Measurements from ENCODE around the gene ITGAL.
A peak's percentile ranks its signal among the peaks of the same experiment; 100 is the strongest.
"Not testable (repeated sequence)": the region's sequence is repeated elsewhere in the genome, so short reads cannot be mapped to it uniquely, and the experiment has no call there.

Gene ITGAL

GRCh38 chr16:30457743-30458560 is 14.6 kb upstream of the ITGAL start:
- no peak for DNase-seq (ENCODE audit: extremely low read depth in 1 of 2, low read depth in 1 of 2)

- DNase-seq (ENCODE audit: extremely low read depth in 1 of 2, low read depth in 1 of 2) = peak; percentile 84 to 95
Measured at GRCh38 chr16:30458561-30459394, 13.8 kb upstream of the ITGAL start.

DNA sequence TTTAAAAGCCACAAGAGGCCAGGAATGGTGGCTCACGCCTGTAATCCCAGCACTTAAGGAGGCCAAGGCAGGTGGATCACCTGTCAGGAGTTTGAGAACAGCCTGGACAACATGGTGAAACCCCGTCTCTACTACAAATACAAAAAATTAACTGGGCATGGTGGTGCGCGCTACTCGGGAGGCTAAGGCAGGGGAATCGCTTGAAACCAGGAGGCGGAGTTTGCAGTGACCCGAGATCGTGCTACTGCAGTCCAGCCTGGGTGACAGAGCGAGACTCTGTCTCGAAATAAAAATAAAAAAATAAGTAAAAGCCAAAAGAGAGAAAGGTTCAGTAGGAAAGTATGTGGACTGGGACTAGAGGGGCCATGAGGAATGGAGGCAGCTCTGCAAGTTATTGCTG is 13.1 kb upstream of the ITGAL start:
- no peak for DNase-seq (ENCODE audit: extremely low read depth in 1 of 2, low read depth in 1 of 2)

GRCh38 chr16:30461426-30461825 is 11.1 kb upstream of the ITGAL start:
- not testable (repeated sequence) for DNase-seq (ENCODE audit: extremely low read depth in 1 of 2, low read depth in 1 of 2)

DNA sequence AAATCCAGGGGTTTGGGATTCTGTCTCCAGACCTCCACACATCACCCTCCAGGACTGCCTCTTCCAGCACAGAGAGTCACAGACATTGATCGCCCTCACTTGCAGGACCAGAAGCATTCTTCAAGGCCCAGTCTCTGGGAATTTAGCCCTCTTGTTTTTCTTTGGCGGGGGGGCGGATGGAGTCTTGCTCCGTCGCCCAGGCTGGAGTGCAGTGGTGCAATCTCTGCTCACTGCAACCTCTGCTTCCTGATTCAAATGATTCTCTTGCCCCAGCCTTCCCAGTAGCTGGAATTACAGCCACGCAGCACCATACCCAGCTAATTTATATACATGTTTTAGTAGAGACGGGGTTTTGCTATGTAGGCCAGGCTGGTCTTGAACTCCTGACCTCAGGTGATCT is 8.5 kb upstream of the ITGAL start:
- no peak for DNase-seq (ENCODE audit: extremely low read depth in 1 of 2, low read depth in 1 of 2)

- no peak for DNase-seq (ENCODE audit: extremely low read depth in 1 of 2, low read depth in 1 of 2)
Measured at GRCh38 chr16:30470170-30470512, 2.4 kb upstream of the ITGAL start.

DNA sequence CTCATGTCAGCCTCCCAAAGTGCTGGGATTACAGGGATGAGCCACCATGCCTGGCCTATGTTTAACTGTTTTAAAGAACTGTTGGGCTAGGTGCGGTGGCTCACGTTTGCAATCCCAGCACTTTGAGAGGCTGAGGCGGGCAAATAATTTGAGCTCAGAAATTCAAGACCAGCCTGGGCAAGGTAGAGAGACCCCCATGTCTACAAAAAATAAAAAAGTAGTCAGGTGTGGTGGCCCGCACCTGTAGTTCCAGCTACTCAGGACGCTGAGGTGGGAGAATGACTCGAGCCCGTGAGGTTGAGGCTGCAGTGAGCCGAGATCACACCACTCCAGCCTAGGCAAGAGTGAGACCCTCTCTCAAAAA is 1.9 kb upstream of the ITGAL start:
- DNase-seq (ENCODE audit: extremely low read depth in 1 of 2, low read depth in 1 of 2) = no peak

DNA sequence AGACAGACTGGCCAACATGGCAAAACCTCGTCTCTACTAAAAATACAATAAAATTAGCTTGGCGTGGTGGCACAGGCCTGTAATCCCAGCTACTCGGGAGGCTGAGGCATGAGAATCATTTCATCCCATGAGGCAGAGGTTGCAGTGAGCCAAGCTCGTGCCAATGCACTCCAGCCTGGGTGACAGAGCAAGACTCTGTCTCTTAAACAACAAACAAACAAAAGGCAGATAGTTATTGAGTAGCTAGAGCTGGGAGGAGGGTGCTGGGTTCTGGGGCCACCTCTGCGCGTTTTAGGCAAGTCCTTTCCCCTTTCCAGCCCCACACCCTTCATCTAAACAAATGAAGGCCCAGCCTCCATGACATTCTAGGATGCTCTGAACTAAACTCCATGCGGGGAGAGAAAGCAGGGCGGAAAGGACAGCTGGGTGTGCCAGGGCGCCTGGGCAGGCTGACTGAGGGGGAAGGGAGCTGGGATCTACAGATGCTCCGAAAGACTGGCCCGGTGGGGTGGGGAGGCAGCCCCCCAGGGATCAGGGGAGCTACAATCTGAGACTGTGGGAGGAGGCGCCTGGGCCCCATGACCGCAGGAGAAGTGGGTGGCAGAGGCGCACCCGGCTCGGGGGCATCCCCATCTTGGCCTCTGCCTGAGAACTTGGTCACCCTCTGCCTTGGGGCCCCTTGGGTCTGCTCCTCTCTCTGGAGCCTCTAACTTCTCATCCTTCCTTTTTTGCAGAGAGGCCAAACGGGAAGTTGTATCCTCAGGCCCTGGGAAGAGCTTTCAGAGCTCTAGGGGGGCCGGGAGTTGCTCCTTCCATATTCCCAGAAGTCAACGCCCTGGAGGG is 910 bp downstream of the ITGAL start:
- DNase-seq (ENCODE audit: extremely low read depth in 1 of 2, low read depth in 1 of 2) = peak; percentile 67

DNA sequence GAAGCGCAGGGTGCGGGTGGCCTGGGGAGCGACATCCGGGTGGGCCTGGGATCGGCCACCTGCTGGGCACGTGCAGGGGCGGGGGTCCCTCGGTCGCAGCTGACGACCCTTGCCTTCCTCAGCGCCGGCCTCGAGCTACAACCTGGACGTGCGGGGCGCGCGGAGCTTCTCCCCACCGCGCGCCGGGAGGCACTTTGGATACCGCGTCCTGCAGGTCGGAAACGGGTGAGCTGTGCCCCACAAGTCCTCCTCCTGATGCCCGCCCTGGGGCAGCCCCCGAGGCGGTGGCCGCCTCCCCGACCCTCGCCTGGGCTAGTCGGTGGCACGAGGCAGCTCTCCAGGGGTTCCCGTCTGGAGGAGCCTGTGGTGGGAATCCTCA is 1.5 kb downstream of the ITGAL start:
- no peak for DNase-seq (ENCODE audit: extremely low read depth in 1 of 2, low read depth in 1 of 2)

DNA sequence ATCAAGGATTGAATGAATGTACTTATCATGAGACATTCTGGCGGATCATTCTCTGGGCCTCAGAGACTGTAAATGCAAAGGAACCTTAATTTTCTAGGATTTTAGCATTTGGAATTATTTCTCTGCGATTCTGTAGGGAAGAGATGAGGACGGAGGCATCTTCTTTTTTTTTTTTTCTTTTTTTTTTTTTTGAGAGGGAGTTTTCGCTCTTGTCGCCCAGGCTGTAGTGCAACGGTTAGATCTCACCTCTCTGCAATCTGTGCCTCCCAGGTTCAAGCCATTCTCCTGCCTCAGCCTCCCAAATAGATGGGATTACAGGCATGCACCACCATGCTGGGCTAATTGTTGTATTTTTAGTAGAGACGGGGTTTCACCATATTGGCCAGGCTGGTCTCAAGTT is 2.1 kb downstream of the ITGAL start:
- no peak for DNase-seq (ENCODE audit: extremely low read depth in 1 of 2, low read depth in 1 of 2)

DNA sequence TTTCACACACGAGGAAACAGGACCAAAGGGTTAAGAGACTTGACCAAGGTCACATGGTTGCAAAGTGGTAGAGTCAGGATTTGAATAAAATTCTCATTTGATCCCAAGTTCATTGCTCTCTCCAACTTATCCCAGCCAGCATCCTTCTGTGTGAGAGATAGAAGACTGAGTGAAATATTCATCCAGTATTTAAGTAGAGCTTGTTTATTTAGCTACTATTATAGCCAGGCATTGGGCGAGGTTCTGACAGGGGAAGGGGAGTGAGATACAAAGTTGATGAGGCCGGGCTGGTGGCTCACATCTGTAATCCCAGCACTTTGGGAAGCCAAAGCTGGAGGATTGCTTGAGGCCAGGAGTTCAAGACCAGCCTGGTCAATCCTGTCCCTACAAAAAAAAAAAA is 4.4 kb downstream of the ITGAL start:
- no peak for DNase-seq (ENCODE audit: extremely low read depth in 1 of 2, low read depth in 1 of 2)

DNA sequence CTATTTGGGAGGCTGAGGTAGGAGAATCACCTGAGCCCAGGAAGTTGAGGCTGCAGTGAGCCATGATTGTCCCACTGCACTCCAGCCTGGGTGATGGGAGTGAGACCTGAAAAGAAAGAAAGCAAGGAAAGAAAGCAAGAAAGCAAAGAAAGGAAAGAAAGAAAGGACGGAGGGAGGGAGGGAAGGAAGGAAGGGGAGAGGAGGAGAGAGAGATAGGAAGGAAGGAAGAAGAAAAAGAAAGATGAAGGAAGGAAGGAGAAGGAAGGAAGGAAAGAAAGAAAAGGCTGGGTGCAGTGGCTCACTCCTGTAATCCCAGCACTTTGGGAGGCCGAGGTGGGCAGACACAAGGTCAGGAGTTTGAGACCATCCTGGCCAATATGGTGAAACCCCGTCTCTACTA is 5.2 kb downstream of the ITGAL start:
- not testable (repeated sequence) for DNase-seq (ENCODE audit: extremely low read depth in 1 of 2, low read depth in 1 of 2)

- DNase-seq (ENCODE audit: extremely low read depth in 1 of 2, low read depth in 1 of 2) = no peak
Measured at GRCh38 chr16:30478766-30479478, 6.4 kb downstream of the ITGAL start.

GRCh38 chr16:30481381-30481780 is 8.8 kb downstream of the ITGAL start:
- DNase-seq (ENCODE audit: extremely low read depth in 1 of 2, low read depth in 1 of 2) = no peak

GRCh38 chr16:30482366-30482765 is 9.8 kb downstream of the ITGAL start:
- no peak for DNase-seq (ENCODE audit: extremely low read depth in 1 of 2, low read depth in 1 of 2)

DNA sequence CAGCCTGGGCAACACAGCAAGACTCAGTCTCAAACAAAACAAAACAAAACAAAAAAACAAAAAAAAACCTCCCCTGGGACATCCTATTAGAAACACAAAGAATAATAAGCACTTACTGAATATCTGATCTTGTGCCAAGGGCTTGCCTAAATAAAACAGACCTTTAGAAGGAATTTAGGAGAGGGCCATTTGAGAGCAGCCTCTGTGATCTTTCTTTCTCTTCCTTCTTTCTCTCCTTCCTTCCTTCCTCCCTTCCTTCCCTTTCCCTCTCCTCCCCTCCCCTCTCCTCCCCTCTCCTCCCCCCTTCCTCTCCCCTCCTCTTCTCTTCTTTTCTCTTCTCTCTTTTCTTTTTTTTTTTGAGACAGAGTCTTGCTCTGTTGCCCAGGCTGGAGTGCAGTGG is 12.3 kb downstream of the ITGAL start:
- no peak for DNase-seq (ENCODE audit: extremely low read depth in 1 of 2, low read depth in 1 of 2)

DNA sequence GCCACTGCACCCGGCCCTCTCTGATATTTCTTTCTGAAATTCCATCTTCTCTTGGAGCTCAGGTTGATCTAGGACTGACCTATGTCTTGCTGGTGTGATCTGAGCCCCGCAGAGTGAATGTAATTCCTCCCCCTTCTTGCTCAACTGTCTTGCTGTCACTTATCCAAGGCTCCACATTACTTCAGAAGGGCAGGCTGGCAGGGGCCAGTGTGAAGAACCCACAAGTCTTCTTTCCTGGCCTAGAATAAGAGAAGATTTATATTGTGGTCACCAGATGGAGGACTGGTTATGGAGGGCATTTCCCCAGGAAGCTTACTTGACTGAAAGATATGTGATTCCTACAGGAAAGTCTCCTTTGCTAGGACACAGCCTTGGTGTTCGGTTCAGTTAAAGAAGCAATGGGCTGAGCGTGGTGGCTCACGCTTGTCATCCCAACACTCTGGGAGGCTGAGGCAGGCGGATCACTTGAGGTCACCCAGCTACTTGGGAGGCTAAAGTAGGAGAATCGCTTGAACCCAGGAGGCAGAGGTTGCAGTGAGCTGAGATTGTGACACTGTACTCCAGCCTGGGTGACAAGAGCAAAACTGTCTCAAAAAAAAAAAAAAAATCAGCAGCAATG is 13.4 kb downstream of the ITGAL start:
- DNase-seq (ENCODE audit: extremely low read depth in 1 of 2, low read depth in 1 of 2) = no peak

DNA sequence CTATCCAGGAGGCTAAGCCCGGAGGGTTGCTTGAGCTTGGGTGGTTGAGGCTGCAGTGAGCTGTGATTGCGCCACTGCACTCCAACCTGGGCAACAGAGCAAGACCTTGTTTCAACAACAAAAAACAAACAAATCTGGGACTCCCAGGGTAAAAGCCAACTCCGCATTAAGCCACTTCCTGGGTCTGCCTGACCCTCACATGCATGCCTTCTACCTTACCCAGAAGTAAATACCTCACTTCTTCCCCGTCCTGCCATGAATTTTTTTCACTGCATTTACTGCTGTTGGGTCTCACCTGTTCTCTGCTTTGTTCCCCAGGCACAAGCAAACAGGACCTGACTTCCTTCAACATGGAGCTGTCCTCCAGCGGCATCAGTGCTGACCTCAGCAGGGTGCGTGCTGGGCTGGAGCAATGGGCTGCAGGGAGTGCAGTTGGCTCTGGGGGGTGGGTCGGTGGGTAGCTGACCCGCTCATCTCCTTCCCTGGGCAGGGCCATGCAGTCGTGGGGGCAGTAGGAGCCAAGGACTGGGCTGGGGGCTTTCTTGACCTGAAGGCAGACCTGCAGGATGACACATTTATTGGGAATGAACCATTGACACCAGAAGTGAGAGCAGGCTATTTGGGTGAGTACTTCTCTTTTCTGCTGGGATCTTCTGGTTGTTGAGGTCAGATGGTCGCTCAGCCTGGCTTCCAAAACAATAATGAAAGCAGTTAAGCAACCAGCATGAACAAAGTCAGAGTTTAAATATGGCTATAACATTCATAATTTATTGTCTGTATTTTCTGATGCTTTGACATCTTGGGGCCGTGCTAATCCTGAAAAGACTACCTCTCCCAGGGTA is 16.4 kb downstream of the ITGAL start:
- no peak for DNase-seq (ENCODE audit: extremely low read depth in 1 of 2, low read depth in 1 of 2)

- no peak for DNase-seq (ENCODE audit: extremely low read depth in 1 of 2, low read depth in 1 of 2)
Measured at GRCh38 chr16:30490210-30490609, 17.7 kb downstream of the ITGAL start.

DNA sequence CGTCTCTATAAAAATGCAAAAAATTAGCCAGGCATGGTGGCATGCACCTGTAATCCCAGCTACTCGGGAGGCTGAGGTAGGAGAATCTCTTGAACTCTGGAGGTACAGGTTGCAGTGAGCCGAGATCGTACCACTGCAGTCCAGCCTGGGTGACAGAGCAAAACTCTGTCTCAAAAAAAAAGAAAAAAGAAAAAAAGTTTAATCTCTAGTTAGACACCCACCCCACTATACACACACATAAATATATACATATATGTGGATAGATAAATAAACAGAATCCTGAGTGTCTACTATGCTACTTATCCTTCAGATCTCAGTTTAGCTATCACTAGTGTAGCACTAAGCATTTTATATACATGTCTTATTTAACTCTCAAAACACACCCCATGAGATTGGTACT is 18.7 kb downstream of the ITGAL start:
- DNase-seq (ENCODE audit: extremely low read depth in 1 of 2, low read depth in 1 of 2) = no peak
